Measurements from ENCODE around the gene FETUB. TPM values are rescaled to one million over a fixed set of nuclear protein-coding genes. Genes with fewer than 3 reads are reported as not detected.

The FETUB gene
- total RNA-seq, 1 experiment from 2014 or later, result not detected

GRCh38 chr3:186670155-186670554 is 30.0 kb downstream of the FETUB start:
- Histone ChIP-seq H3K9me2 (ENCODE audit: insufficient read depth) (no peaks in the 10 kb centered on the region), H3K9ac (ENCODE audit: low read length) (no peak overlapping the region), H3K79me2 (ENCODE audit: insufficient read depth, low read length) (no peaks in the 10 kb centered on the region), H4K20me1 (ENCODE audit: insufficient read depth) (no peaks in the 10 kb centered on the region), H3K36me3 (ENCODE audit: control insufficient read depth in 1 of 2, insufficient read depth in 2 of 2, low read length in 2 of 2) (no peaks in the 10 kb centered on the region), H3K4me1 (ENCODE audit: control insufficient read depth in 1 of 2, insufficient read depth in 2 of 2, low read length in 2 of 2) (peaks cover 5 to 20% of the 10 kb centered on the region in 2 experiments; a peak in 3 of 4 replicates), H3K4me2 (ENCODE audit: low read length) (peak overlapping the region; percentile 35), H3K9me3 (ENCODE audit: control insufficient read depth in 1 of 2, insufficient read depth in 1 of 2, low read depth in 1 of 2, low read length in 2 of 2) (no peaks in the 10 kb centered on the region), H3K27ac (ENCODE audit: low read depth, low read length) (no peak overlapping the region), H3K4me3 (replicated peaks in 1 of 2; ENCODE audit: low read depth in 1 of 2, low read length in 2 of 2) (no peak overlapping the region), H3K27me3 (ENCODE audit: insufficient read depth, low read length) (peaks cover 12% of the 10 kb centered on the region; the same call in 1 of the 2 replicates), H2AFZ (ENCODE audit: low read depth, low read length, poor library complexity, severe bottlenecking) (peak overlapping the region; percentile 78)
- no peak for TF ChIP-seq EGR1 (IDR thresholded peaks at IDR 0.05; ENCODE audit: low read depth)
- TF ChIP-seq, protein P1, sequence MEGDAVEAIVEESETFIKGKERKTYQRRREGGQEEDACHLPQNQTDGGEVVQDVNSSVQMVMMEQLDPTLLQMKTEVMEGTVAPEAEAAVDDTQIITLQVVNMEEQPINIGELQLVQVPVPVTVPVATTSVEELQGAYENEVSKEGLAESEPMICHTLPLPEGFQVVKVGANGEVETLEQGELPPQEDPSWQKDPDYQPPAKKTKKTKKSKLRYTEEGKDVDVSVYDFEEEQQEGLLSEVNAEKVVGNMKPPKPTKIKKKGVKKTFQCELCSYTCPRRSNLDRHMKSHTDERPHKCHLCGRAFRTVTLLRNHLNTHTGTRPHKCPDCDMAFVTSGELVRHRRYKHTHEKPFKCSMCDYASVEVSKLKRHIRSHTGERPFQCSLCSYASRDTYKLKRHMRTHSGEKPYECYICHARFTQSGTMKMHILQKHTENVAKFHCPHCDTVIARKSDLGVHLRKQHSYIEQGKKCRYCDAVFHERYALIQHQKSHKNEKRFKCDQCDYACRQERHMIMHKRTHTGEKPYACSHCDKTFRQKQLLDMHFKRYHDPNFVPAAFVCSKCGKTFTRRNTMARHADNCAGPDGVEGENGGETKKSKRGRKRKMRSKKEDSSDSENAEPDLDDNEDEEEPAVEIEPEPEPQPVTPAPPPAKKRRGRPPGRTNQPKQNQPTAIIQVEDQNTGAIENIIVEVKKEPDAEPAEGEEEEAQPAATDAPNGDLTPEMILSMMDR (IDR thresholded peaks at IDR 0.05 in 2 of 3, conservative IDR thresholded peaks at IDR 0.05 in 1 of 3; ENCODE audit: borderline replicate concordance in 1 of 3, insufficient read depth in 1 of 3, low read depth in 2 of 3, low read length in 2 of 3), result no peak
- no peak for TF ChIP-seq ZFX (IDR thresholded peaks at IDR 0.05)
- TF ChIP-seq CBX3 (IDR thresholded peaks at IDR 0.05; ENCODE audit: low read depth), result no peak
- CTCF ChIA-PET, result interaction anchor here (0.8 to 1.2 kb wide), 2 partner anchors 55 to 83 kb away, joined by 3 read pairs; no protein-coding TSS in a partner anchor
- POLR2A ChIA-PET, result no interaction called here
- no peak for DNase-seq (ENCODE audit: low read depth, low spot score)
- intact Hi-C loops (cut with micrococcal nuclease), result no loop called here
- RAD21 ChIA-PET (ENCODE audit: low non-redundant PET in 1 of 2, low total read pairs in 2 of 2, uncharacterized antibody in 2 of 2, unreplicated experiment in 2 of 2), result no interaction called here
- TSS peak; percentile 90 for BruUV-seq (replicated peaks)
- 0 out of 2 replicates have a peak, but pooled peaks have one; percentile 16 for ATAC-seq

DNA sequence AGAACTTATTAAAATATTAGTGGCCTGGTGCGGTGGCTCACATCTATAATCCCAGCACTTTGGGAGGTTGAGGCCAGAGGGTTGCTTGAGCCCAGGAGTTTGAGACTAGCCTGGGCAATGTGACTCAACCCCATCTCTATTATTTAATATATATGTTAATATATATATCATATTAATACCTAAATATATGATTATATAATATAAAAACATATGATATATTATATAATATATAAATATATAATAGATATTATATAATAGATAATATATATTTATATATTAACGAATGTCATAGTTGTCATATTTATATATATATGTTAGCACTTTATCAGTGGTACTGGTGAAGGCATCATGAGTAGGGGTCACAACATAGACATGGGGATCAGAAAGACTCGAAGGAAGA is 30.9 kb downstream of the FETUB start:
- TF ChIP-seq CBX3 (IDR thresholded peaks at IDR 0.05; ENCODE audit: low read depth) (no peak), SRF (IDR thresholded peaks at IDR 0.05; ENCODE audit: low read depth) (no peak)
- TF ChIP-seq, protein P2, sequence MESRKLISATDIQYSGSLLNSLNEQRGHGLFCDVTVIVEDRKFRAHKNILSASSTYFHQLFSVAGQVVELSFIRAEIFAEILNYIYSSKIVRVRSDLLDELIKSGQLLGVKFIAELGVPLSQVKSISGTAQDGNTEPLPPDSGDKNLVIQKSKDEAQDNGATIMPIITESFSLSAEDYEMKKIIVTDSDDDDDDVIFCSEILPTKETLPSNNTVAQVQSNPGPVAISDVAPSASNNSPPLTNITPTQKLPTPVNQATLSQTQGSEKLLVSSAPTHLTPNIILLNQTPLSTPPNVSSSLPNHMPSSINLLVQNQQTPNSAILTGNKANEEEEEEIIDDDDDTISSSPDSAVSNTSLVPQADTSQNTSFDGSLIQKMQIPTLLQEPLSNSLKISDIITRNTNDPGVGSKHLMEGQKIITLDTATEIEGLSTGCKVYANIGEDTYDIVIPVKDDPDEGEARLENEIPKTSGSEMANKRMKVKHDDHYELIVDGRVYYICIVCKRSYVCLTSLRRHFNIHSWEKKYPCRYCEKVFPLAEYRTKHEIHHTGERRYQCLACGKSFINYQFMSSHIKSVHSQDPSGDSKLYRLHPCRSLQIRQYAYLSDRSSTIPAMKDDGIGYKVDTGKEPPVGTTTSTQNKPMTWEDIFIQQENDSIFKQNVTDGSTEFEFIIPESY (IDR thresholded peaks at IDR 0.05; ENCODE audit: extremely low read depth, insufficient replicate concordance, low read length), result no peak
- peaks cover 5 to 20% of the 10 kb centered on the region in 2 experiments; a peak in 3 of 4 replicates for H3K4me1 ChIP-seq (ENCODE audit: control insufficient read depth in 1 of 2, insufficient read depth in 2 of 2, low read length in 2 of 2)
- ChIA-PET CTCF (no interaction called here), POLR2A (no interaction called here), RAD21 (ENCODE audit: low non-redundant PET in 1 of 2, low total read pairs in 2 of 2, uncharacterized antibody in 2 of 2, unreplicated experiment in 2 of 2) (no interaction called here)
- no peaks in the 10 kb centered on the region for H3K9me2 ChIP-seq (ENCODE audit: insufficient read depth)
- no peaks in the 10 kb centered on the region for H3K36me3 ChIP-seq (ENCODE audit: control insufficient read depth in 1 of 2, insufficient read depth in 2 of 2, low read length in 2 of 2)
- no peak overlapping the region for H3K27ac ChIP-seq (ENCODE audit: low read depth, low read length)
- DNase-seq (ENCODE audit: low read depth, low spot score), result no peak
- H2AFZ ChIP-seq (ENCODE audit: low read depth, low read length, poor library complexity, severe bottlenecking), result no peak overlapping the region
- no peak for ATAC-seq
- H3K9ac ChIP-seq (ENCODE audit: low read length), result no peak overlapping the region
- H4K20me1 ChIP-seq (ENCODE audit: insufficient read depth), result no peaks in the 10 kb centered on the region
- H3K4me2 ChIP-seq (ENCODE audit: low read length), result no peak overlapping the region
- no peaks in the 10 kb centered on the region for H3K79me2 ChIP-seq (ENCODE audit: insufficient read depth, low read length)
- H3K27me3 ChIP-seq (ENCODE audit: insufficient read depth, low read length), result peaks cover 12% of the 10 kb centered on the region; the same call in 1 of the 2 replicates
- no peak overlapping the region for H3K4me3 ChIP-seq (replicated peaks in 1 of 2; ENCODE audit: low read depth in 1 of 2, low read length in 2 of 2)
- BruUV-seq (replicated peaks), result no TSS peak
- H3K9me3 ChIP-seq (ENCODE audit: control insufficient read depth in 1 of 2, insufficient read depth in 1 of 2, low read depth in 1 of 2, low read length in 2 of 2), result no peaks in the 10 kb centered on the region
- intact Hi-C loops (cut with micrococcal nuclease), result no loop called here

All from HCT116 (cell line).